IMR-90 (cell line): Measurements from ENCODE around the gene LRFN4. TPM values are rescaled to one million over a fixed set of nuclear protein-coding genes. Genes with fewer than 3 reads are reported as not detected.
A peak's percentile ranks its signal among the peaks of the same experiment; 100 is the strongest.

ENCODE experiments used
- ATAC-seq: fragments of 200-7000 bp; cut with Tn5 transposase; 2 replicates; pipeline ENCODE4 v1.9.1; 2020; ENCODE audit warnings: low read depth, mild to moderate bottlenecking, moderate library complexity
- BruUV-seq: library from RNA; stranded (reverse); fragments of 400-500 nt; replicated peaks from 2 replicates; lab custom pipeline; 2021; lab: Mats Ljungman, UMichigan
- CTCF ChIA-PET: fragments of 300-600 bp; formaldehyde crosslinking; extraction: SDS; loops from one replicate; lab custom pipeline; 2021; ENCODE audit warnings: antibody characterized with exemption; lab: Yijun Ruan, JAX
- POLR2A ChIA-PET: fragments of 300-600 bp; sonication (Branson Sonifier 250); formaldehyde crosslinking; loops from one replicate; lab custom pipeline; 2022; ENCODE audit warnings: antibody characterized with exemption; ENCODE audit not compliant: unreplicated experiment; lab: Charles Lee
- DNase-seq: peaks from one replicate; pipeline ENCODE4 v3.0.0; 2013
- H2AFZ ChIP-seq: replicated peaks from 2 replicates; pipeline ENCODE3; 2013; ENCODE audit warnings: low read length, mild to moderate bottlenecking; ENCODE audit not compliant: poor library complexity
- H2AK5ac ChIP-seq: 2 replicates; pipeline ENCODE4 v1.6.1; 2013; ENCODE audit warnings: low read depth, low read length, inconsistent platforms
- H2AK9ac ChIP-seq: replicated peaks from 2 replicates; pipeline ENCODE3; 2013; ENCODE audit warnings: mild to moderate bottlenecking, low read depth, low read length, moderate library complexity; ENCODE audit not compliant: poor library complexity
- H2BK120ac ChIP-seq: 2 replicates; pipeline ENCODE4 v1.6.1; 2013; ENCODE audit warnings: low read depth, low read length, inconsistent platforms
- H2BK15ac ChIP-seq: 3 replicates; pipeline ENCODE4 v1.6.1; 2013; ENCODE audit warnings: low read depth, low read length, inconsistent platforms
- H2BK20ac ChIP-seq: 2 replicates; pipeline ENCODE4 v1.6.1; 2013; ENCODE audit warnings: low read depth, mild to moderate bottlenecking, inconsistent platforms, low read length, moderate library complexity
- H2BK5ac ChIP-seq: 2 replicates; pipeline ENCODE4 v1.6.1; 2013; ENCODE audit warnings: mild to moderate bottlenecking, low read depth, low read length, inconsistent platforms; ENCODE audit not compliant: poor library complexity, severe bottlenecking
- H3K14ac ChIP-seq: replicated peaks from 2 replicates; pipeline ENCODE4 v1.6.1; 2013; ENCODE audit warnings: low read depth, low read length, inconsistent platforms
- H3K18ac ChIP-seq: 2 replicates; pipeline ENCODE4 v1.6.1; 2013; ENCODE audit warnings: low read depth, low read length, control low read depth
- H3K23ac ChIP-seq: 2 replicates; pipeline ENCODE4 v1.6.1; 2013; ENCODE audit warnings: low read depth, low read length, inconsistent platforms
- H3K27ac ChIP-seq: 2 replicates; pipeline ENCODE4 v1.5.1; 2013; ENCODE audit warnings: mild to moderate bottlenecking, control low read depth, low read length; ENCODE audit not compliant: insufficient read depth
- H3K27me3 ChIP-seq: 2 replicates; pipeline ENCODE4 v1.6.1; 2013; ENCODE audit warnings: low read length; ENCODE audit not compliant: control insufficient read depth, insufficient read depth
- H3K36me3 ChIP-seq: 2 replicates; pipeline ENCODE4 v1.6.1; 2013; ENCODE audit warnings: low read length, mixed read lengths; ENCODE audit not compliant: control insufficient read depth, insufficient read depth
- H3K4ac ChIP-seq: 2 replicates; pipeline ENCODE4 v1.6.1; 2013; ENCODE audit warnings: low read depth, low read length, inconsistent platforms
- H3K4me1 ChIP-seq: 2 replicates; pipeline ENCODE4 v1.6.1; 2013; ENCODE audit warnings: low read length, mixed read lengths; ENCODE audit not compliant: control insufficient read depth, insufficient read depth
- H3K4me2 ChIP-seq: 2 replicates; pipeline ENCODE4 v1.6.1; 2013; ENCODE audit warnings: low read depth, mild to moderate bottlenecking, control low read depth, low read length, moderate library complexity
- H3K4me3 ChIP-seq: 2 replicates; pipeline ENCODE4 v1.5.1; 2013; ENCODE audit warnings: low read depth, mild to moderate bottlenecking, control low read depth, low read length, moderate library complexity; ENCODE audit not compliant: insufficient read depth
- H3K56ac ChIP-seq: 2 replicates; pipeline ENCODE4 v1.6.1; 2013; ENCODE audit warnings: low read length, inconsistent platforms; ENCODE audit not compliant: insufficient read depth; ENCODE audit errors: extremely low read depth
- H3K79me1 ChIP-seq, 2 experiments: 2 replicates each; pipeline ENCODE4 v1.6.1; 2013; ENCODE audit warnings: low read length in 2 of 2, inconsistent platforms in 1 of 2, low read depth in 1 of 2
- H3K9ac ChIP-seq: 2 replicates; pipeline ENCODE4 v1.6.1; 2013; ENCODE audit warnings: low read depth, low read length, control low read depth
- H3K9me1 ChIP-seq: 2 replicates; pipeline ENCODE4 v1.6.1; 2013; ENCODE audit warnings: low read length, inconsistent platforms; ENCODE audit not compliant: insufficient read depth
- H3K9me3 ChIP-seq: 2 replicates; pipeline ENCODE4 v1.6.1; 2013; ENCODE audit warnings: low read length; ENCODE audit not compliant: control insufficient read depth, insufficient read depth
- H4K20me1 ChIP-seq: 2 replicates; pipeline ENCODE4 v1.6.1; 2013; ENCODE audit warnings: low read length, inconsistent platforms; ENCODE audit not compliant: insufficient read depth
- H4K5ac ChIP-seq: 2 replicates; pipeline ENCODE4 v1.6.1; 2013; ENCODE audit warnings: mild to moderate bottlenecking, low read depth, low read length, control low read depth
- H4K8ac ChIP-seq, 2 experiments: 2 replicates each; pipeline ENCODE4 v1.6.1; 2013; ENCODE audit warnings: low read depth in 2 of 2, low read length in 2 of 2, control low read depth in 1 of 2, inconsistent platforms in 1 of 2
- H4K91ac ChIP-seq: 2 replicates; pipeline ENCODE4 v1.6.1; 2013; ENCODE audit warnings: low read depth, low read length, inconsistent platforms; ENCODE audit not compliant: insufficient read depth
- CHD1 ChIP-seq: IDR thresholded peaks from 2 replicates; pipeline ENCODE4 v1.6.1; 2012; ENCODE audit warnings: low read depth, low read length, improper control_type of control experiment
- POLR2A ChIP-seq: IDR thresholded peaks from 2 replicates; pipeline ENCODE4 v1.6.1; 2012; ENCODE audit warnings: mild to moderate bottlenecking, low read depth, low read length
- WGBS, 2 experiments: methylation state at CpG; one replicate each; pipeline versions ENCODE4 v1.1.5 to v1.1.7; 2013; ENCODE audit warnings: missing lambda C conversion rate in 2 of 2; ENCODE audit not compliant: insufficient read length in 1 of 2; ENCODE audit errors: extremely low coverage in 2 of 2; 5-methylcytosine and 5-hydroxymethylcytosine counted together
- dilution Hi-C: fragments of 300-500 bp; cut with HindIII; formaldehyde crosslinking; loops from one replicate; pipeline ENCODE4 v1.14.3; 2018; ENCODE audit warnings: low sequenced_read_pairs; ENCODE audit not compliant: unreplicated experiment
- in situ Hi-C: fragments of 300-500 bp; cut with MboI; formaldehyde crosslinking; loops from 3 replicates; pipeline ENCODE4 v1.14.3; 2019; ENCODE audit warnings: low sequenced_read_pairs, inconsistent platforms, mixed read lengths
- intact Hi-C: fragments of 100-400 bp; cut with micrococcal nuclease; formaldehyde crosslinking; loops from 2 replicates; pipeline ENCODE4 v1.10.0; 2022
- polyA plus RNA-seq, 3 experiments: library from polyadenylated mRNA; depleted of rRNA; stranded (reverse); fragments of >200 nt; gene quantifications; 2 replicates each; pipeline ENCODE4 v1.2.3, GENCODE V29; 2012; ENCODE audit warnings: low replicate concordance in 1 of 3
- total RNA-seq: library from RNA; depleted of rRNA; stranded (reverse); fragments of >200 nt; gene quantifications from 2 replicates; pipeline ENCODE4 v1.2.3, GENCODE V29; 2012

The LRFN4 gene
- total and polyA plus RNA-seq, 2 of the 4 experiments (the other 2 are of a cell fraction), result 6.1 to 18.9 TPM

DNA sequence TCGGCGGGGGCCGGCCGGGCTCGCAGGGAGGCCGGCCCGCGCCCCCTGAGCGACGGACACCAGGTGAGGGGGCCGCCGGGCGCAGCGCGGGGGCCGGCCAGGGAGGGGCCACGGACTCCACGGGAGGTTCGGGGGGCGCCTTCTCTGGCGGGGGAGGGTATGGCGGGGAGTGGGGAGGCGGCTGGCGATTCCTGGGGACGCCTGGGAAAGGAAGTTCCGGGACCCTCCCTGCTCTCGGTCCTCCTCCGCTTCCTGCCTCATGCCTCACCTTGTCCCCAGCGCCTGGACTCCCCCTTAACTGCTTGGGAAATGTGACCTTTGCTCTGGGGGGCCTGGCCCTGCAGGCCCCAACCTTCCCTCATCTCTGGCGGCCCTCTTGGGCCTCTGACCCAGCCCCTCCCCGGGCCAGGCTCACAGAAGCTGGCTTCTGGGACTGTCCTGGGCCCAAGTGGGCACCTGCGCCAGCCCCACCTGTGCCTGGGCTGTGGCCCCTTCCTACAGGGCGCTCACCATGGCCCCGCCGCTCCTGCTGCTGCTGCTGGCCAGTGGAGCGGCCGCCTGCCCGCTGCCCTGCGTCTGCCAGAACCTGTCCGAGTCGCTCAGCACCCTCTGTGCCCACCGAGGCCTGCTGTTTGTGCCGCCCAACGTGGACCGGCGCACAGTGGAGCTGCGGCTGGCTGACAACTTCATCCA, 516 bp downstream of the LRFN4 start:
- in situ Hi-C loops, result no loop called here
- peak overlapping the region; percentile 76; the same call in 1 of the 2 replicates for H3K9ac ChIP-seq
- H3K36me3 ChIP-seq, result peaks cover 22% of the 10 kb centered on the region; the same call in 1 of the 2 replicates
- peak overlapping the region; percentile 72; the same call in 1 of the 2 replicates for H4K91ac ChIP-seq
- dilution Hi-C loops, result no loop called here
- TF ChIP-seq POLR2A (0 out of 2 replicates have a peak, but pooled peaks have one; percentile 1), CHD1 (no peak)
- H3K4me1 ChIP-seq, result peaks cover 4% of the 10 kb centered on the region
- H2BK120ac ChIP-seq, result no peak overlapping the region
- no peak overlapping the region for H3K18ac ChIP-seq
- H2AFZ ChIP-seq, result peak overlapping the region; percentile 93
- no peaks in the 10 kb centered on the region for H3K9me3 ChIP-seq
- peaks cover 3 to 30% of the 10 kb centered on the region in 2 experiments; a peak in 2 of 4 replicates for H3K79me1 ChIP-seq
- peak overlapping the region; percentile 80 for H3K4ac ChIP-seq
- ATAC-seq, result no peak
- BruUV-seq, result no TSS peak
- H3K4me2 ChIP-seq, result peak overlapping the region; percentile 87
- peak overlapping the region; percentile 74; the same call in 1 of the 2 replicates for H4K5ac ChIP-seq
- DNase-seq, result no peak
- intact Hi-C loops, result loop anchor here (5.0 kb wide), 2 partner anchors 115 to 175 kb away; no protein-coding TSS in a partner anchor
- H2AK5ac ChIP-seq, result peak overlapping the region; percentile 75
- peaks cover 15% of the 10 kb centered on the region; the same call in 1 of the 2 replicates for H3K9me1 ChIP-seq
- CTCF ChIA-PET, result no interaction called here
- no peak overlapping the region for H2BK20ac ChIP-seq
- H4K20me1 ChIP-seq, result peaks cover 6% of the 10 kb centered on the region; the same call in 1 of the 2 replicates
- peak overlapping the region; percentile 57 for H3K4me3 ChIP-seq
- peak overlapping the region; percentile 99 for H2AK9ac ChIP-seq
- H4K8ac ChIP-seq, result peak overlapping the region in 1 of 2 experiments; percentile 85; a peak in 2 of 4 replicates
- no peak overlapping the region for H2BK15ac ChIP-seq
- 77% methylated on average over 10 of the region's 47 CpGs; no CpG with 5 or more reads in 1 of the 2 experiments for WGBS, 2 experiments
- H2BK5ac ChIP-seq, result peak overlapping the region; percentile 13
- no peaks in the 10 kb centered on the region for H3K27me3 ChIP-seq
- H3K14ac ChIP-seq, result peak overlapping the region; percentile 64
- peak overlapping the region; percentile 56; the same call in 1 of the 2 replicates for H3K27ac ChIP-seq
- peak overlapping the region; percentile 52; the same call in 1 of the 2 replicates for H3K23ac ChIP-seq
- peak overlapping the region; percentile 65; the same call in 1 of the 2 replicates for H3K56ac ChIP-seq
- POLR2A ChIA-PET, result no interaction called here
